Endothelial cell of umbilical vein (primary cell): ENCODE results near the gene PAX5. TPM values are rescaled to one million over a fixed set of nuclear protein-coding genes. Genes with fewer than 3 reads are reported as not detected.

ENCODE experiments used
- BruUV-seq: library from RNA; stranded (reverse); fragments of 400-500 nt; replicated peaks from 2 replicates; lab custom pipeline; 2021; lab: Mats Ljungman, UMichigan
- CTCF ChIA-PET: fragments of 300-600, 350-600 bp; sonication (Branson Sonifier 250); formaldehyde crosslinking; loops from one replicate; lab custom pipeline; 2021; ENCODE audit warnings: antibody characterized with exemption, inconsistent platforms; lab: Charles Lee
- POLR2A ChIA-PET: fragments of 300-600, 350-600 bp; sonication (Branson Sonifier 250); formaldehyde crosslinking; loops from one replicate; lab custom pipeline; 2021; ENCODE audit warnings: antibody characterized with exemption, inconsistent platforms; lab: Charles Lee
- DNase-seq: peaks from one replicate; pipeline ENCODE4 v3.0.0-alpha.2; 2011; ENCODE audit warnings: low read depth, low spot score
- FAIRE-seq: peaks from 2 replicates; lab custom pipeline; 2011; peaks lifted over from hg19 to GRCh38; lab: Jason Lieb, UNC
- H2AFZ ChIP-seq: 2 replicates; pipeline ENCODE4 v1.6.0; 2012; ENCODE audit warnings: low read depth, low read length, control low read depth, inconsistent platforms
- H3K27ac ChIP-seq: 2 replicates; pipeline ENCODE4 v1.5.1; 2011; ENCODE audit warnings: low read depth, mild to moderate bottlenecking, control low read depth, low read length, moderate library complexity; ENCODE audit not compliant: insufficient read depth
- H3K27me3 ChIP-seq, 2 experiments: 2 replicates each; pipeline versions ENCODE4 v1.6.0 to v1.6.1; 2011; ENCODE audit warnings: low read length in 2 of 2, mixed read lengths in 1 of 2; ENCODE audit not compliant: control insufficient read depth in 2 of 2, insufficient read depth in 2 of 2
- H3K36me3 ChIP-seq, 2 experiments: 2 replicates in 1 of 2; 3 replicates in 1 of 2; pipeline ENCODE4 v1.5.1; 2011; ENCODE audit warnings: low read length in 2 of 2, mild to moderate bottlenecking in 1 of 2, moderate library complexity in 1 of 2; ENCODE audit not compliant: control insufficient read depth in 2 of 2, insufficient read depth in 2 of 2; ENCODE audit errors: extremely low read depth in 1 of 2
- H3K4me1 ChIP-seq: 3 replicates; pipeline ENCODE4 v1.5.1; 2011; ENCODE audit warnings: mild to moderate bottlenecking, low read length; ENCODE audit not compliant: control insufficient read depth, insufficient read depth; ENCODE audit errors: extremely low read depth
- H3K4me2 ChIP-seq: 2 replicates; pipeline ENCODE4 v1.6.1; 2011; ENCODE audit warnings: low read length, control low read depth, mixed read lengths; ENCODE audit not compliant: insufficient read depth
- H3K4me3 ChIP-seq, 3 experiments: fragments of 200-600 bp in 1 of 3; sonication (generic), shearing (Covaris generic) in 1 of 3; replicated peaks in 1 of 3; 2 replicates each; pipeline ENCODE4 v1.5.1; 2011 to 2016; ENCODE audit warnings: control low read depth in 3 of 3, low read length in 3 of 3, mild to moderate bottlenecking in 2 of 3, inconsistent platforms in 1 of 3, low read depth in 1 of 3, moderate library complexity in 1 of 3; ENCODE audit not compliant: insufficient read depth in 1 of 3
- H3K79me2 ChIP-seq: 2 replicates; pipeline ENCODE4 v1.6.0; 2012; ENCODE audit warnings: low read length, inconsistent platforms; ENCODE audit not compliant: control insufficient read depth, insufficient read depth
- H3K9ac ChIP-seq: replicated peaks from 2 replicates; pipeline ENCODE3; 2011; ENCODE audit warnings: low read length, control low read depth; ENCODE audit not compliant: insufficient read depth; ENCODE audit errors: extremely low read depth
- H3K9me1 ChIP-seq: replicated peaks from 3 replicates; pipeline ENCODE4 v1.6.0; 2011; ENCODE audit warnings: mild to moderate bottlenecking, low read length; ENCODE audit not compliant: control insufficient read depth, insufficient read depth; ENCODE audit errors: extremely low read depth
- H3K9me3 ChIP-seq: replicated peaks from 2 replicates; pipeline ENCODE4 v1.5.1; 2012; ENCODE audit warnings: low read length, inconsistent platforms; ENCODE audit not compliant: control insufficient read depth, insufficient read depth
- H4K20me1 ChIP-seq: replicated peaks from 2 replicates; pipeline ENCODE3; 2011; ENCODE audit warnings: mild to moderate bottlenecking, low read length; ENCODE audit not compliant: control insufficient read depth, insufficient read depth; ENCODE audit errors: extremely low read depth
- EZH2 ChIP-seq: IDR thresholded peaks from 2 replicates; pipeline ENCODE4 v1.6.1; 2012; ENCODE audit warnings: borderline replicate concordance, low read depth, mild to moderate bottlenecking, moderate library complexity, low read length, inconsistent platforms; ENCODE audit not compliant: severe bottlenecking
- FOS ChIP-seq: IDR thresholded peaks from 2 replicates; pipeline ENCODE4 v1.6.1; 2011; ENCODE audit warnings: mild to moderate bottlenecking, low read length, moderate library complexity, borderline replicate concordance; ENCODE audit not compliant: insufficient read depth
- GATA2 ChIP-seq: IDR thresholded peaks from 2 replicates; pipeline ENCODE4 v1.7.0; 2011; ENCODE audit warnings: low read depth, mild to moderate bottlenecking, moderate library complexity, mixed read lengths, low read length; ENCODE audit not compliant: insufficient read length, insufficient read depth
- JUN ChIP-seq: IDR thresholded peaks from 2 replicates; pipeline ENCODE4 v1.6.1; 2011; ENCODE audit warnings: borderline replicate concordance, low read depth; ENCODE audit not compliant: insufficient read length, insufficient read depth
- MYC ChIP-seq: IDR thresholded peaks from one replicate; pipeline ENCODE4 v1.6.1; 2011; ENCODE audit warnings: mild to moderate bottlenecking, low read depth, low read length
- POLR2A ChIP-seq: IDR thresholded peaks from 2 replicates; pipeline ENCODE4 v1.6.1; 2012; ENCODE audit warnings: low read depth, mild to moderate bottlenecking, control low read depth, low read length
- POLR2AphosphoS5 ChIP-seq: IDR thresholded peaks from 2 replicates; pipeline ENCODE4 v1.6.1; 2012; ENCODE audit warnings: low read depth, mild to moderate bottlenecking, control low read depth, low read length, moderate library complexity; ENCODE audit not compliant: insufficient read depth
- dilution Hi-C: fragments of 300-500 bp; cut with MboI; formaldehyde crosslinking; loops from one replicate; pipeline ENCODE4 v1.15.0; 2019; ENCODE audit warnings: low sequenced_read_pairs; ENCODE audit not compliant: extremely low pct_ligation_motif_present
- intact Hi-C: fragments of 100-400 bp; cut with micrococcal nuclease; formaldehyde crosslinking; loops from one replicate; pipeline ENCODE4 v1.10.0; 2022
- polyA plus RNA-seq, 4 experiments: library from polyadenylated mRNA; depleted of rRNA in 3 of 4; stranded (reverse) in 3 of 4; unstranded in 1 of 4; fragments of >200 nt; gene quantifications; 2 replicates each; pipeline versions ENCODE4 v1.2.1 to v1.2.3, GENCODE V29; 2011 to 2012; ENCODE audit warnings: missing spikeins in 1 of 4
- total RNA-seq: library from RNA; stranded (reverse); gene quantifications from 2 replicates; pipeline ENCODE4 v1.2.3, GENCODE V29; 2021
- TF ChIP-seq, protein P1 (sequence below): IDR thresholded peaks from 2 replicates; pipeline ENCODE4 v1.6.1; 2011; ENCODE audit not compliant: insufficient read depth, insufficient read length
- TF ChIP-seq, protein P2 (sequence below), 2 donors: IDR thresholded peaks; 1 replicate in 1 of 2; 2 replicates in 1 of 2; pipeline ENCODE4 v1.5.1; 2011; ENCODE audit warnings: low read length in 2 of 2, mild to moderate bottlenecking in 2 of 2, moderate library complexity in 2 of 2, control low read depth in 1 of 2, inconsistent platforms in 1 of 2, low read depth in 1 of 2; ENCODE audit not compliant: insufficient read depth in 1 of 2; ENCODE audit errors: extremely low read depth in 1 of 2

PAX5 gene
- total and polyA plus RNA-seq, 2 donors (not counting 3 experiments of a cell fraction or from before 2014, with no cell fraction given) = not detected

DNA sequence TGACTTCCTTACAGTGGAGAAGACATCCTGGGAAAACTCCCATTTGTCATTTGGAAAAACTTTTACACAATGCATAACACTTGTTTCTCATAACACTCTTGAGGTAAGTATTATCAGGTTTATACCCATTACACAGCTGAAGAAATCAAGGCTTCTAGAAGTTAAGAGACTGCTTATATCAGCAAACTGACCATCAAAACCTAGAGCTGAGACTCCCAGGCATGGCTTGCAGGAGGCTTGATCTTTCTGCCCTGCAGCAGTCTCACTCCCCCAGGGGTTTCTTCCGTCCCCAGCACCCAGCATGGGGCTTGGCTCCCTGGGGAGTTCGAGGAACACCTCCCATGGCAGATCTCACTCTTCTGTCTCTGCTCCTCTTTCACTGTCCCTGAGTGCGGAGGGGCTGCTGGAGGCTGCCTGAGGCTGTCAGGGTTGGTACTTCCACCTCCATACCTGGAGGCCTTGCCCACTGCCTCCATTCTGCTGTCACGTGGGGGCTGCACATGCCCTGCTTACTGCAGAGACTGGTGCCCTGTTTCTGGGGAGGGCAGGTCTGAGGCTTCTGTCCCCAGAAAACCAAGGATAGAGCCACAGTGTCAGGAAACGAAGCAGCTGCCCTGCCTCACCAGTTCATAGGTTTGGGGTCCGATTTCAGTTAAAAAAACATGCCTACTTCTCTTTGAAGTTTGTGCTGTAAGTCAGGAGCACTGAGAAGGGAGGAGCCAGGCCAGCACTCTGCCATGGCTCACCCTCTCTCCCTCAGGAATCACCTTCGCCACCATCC lies 202.5 kb downstream of the PAX5 start:
- H3K4me3 ChIP-seq = no peak overlapping the region
- TF ChIP-seq, protein P1, sequence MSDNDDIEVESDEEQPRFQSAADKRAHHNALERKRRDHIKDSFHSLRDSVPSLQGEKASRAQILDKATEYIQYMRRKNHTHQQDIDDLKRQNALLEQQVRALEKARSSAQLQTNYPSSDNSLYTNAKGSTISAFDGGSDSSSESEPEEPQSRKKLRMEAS = no peak
- no peak for TF ChIP-seq FOS
- TF ChIP-seq MYC = no peak
- no peak for TF ChIP-seq EZH2
- TF ChIP-seq POLR2AphosphoS5 = no peak
- no peak for TF ChIP-seq GATA2
- TF ChIP-seq, protein P2, sequence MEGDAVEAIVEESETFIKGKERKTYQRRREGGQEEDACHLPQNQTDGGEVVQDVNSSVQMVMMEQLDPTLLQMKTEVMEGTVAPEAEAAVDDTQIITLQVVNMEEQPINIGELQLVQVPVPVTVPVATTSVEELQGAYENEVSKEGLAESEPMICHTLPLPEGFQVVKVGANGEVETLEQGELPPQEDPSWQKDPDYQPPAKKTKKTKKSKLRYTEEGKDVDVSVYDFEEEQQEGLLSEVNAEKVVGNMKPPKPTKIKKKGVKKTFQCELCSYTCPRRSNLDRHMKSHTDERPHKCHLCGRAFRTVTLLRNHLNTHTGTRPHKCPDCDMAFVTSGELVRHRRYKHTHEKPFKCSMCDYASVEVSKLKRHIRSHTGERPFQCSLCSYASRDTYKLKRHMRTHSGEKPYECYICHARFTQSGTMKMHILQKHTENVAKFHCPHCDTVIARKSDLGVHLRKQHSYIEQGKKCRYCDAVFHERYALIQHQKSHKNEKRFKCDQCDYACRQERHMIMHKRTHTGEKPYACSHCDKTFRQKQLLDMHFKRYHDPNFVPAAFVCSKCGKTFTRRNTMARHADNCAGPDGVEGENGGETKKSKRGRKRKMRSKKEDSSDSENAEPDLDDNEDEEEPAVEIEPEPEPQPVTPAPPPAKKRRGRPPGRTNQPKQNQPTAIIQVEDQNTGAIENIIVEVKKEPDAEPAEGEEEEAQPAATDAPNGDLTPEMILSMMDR (IDR thresholded peaks at IDR 0.05; ENCODE audit: extremely low read depth in 1 of 2, insufficient read depth in 1 of 2, low read depth in 1 of 2, low read length in 2 of 2) = no peak
- no peak for TF ChIP-seq JUN
- TF ChIP-seq POLR2A = no peak
- intact Hi-C loops = no loop called here
- H3K27ac ChIP-seq = no peak overlapping the region
- no peaks in the 10 kb centered on the region for H3K4me1 ChIP-seq
- BruUV-seq = no TSS peak
- H3K79me2 ChIP-seq = no peaks in the 10 kb centered on the region
- H3K27me3 ChIP-seq = peaks cover 2 to 18% of the 10 kb centered on the region in 2 experiments
- H4K20me1 ChIP-seq = no peaks in the 10 kb centered on the region
- no peak for FAIRE-seq
- no peak for DNase-seq
- no peak overlapping the region for H3K9ac ChIP-seq
- H3K36me3 ChIP-seq = no peaks in the 10 kb centered on the region
- no peaks in the 10 kb centered on the region for H3K9me3 ChIP-seq
- H3K4me2 ChIP-seq = no peak overlapping the region
- H3K9me1 ChIP-seq = no peaks in the 10 kb centered on the region
- POLR2A ChIA-PET = no interaction called here
- CTCF ChIA-PET = no interaction called here
- dilution Hi-C loops = no loop called here
- H2AFZ ChIP-seq = no peak overlapping the region
